H9 (cell line): ENCODE data around the gene PDZD2. TPM values are rescaled to one million over a fixed set of nuclear protein-coding genes. Genes with fewer than 3 reads are reported as not detected.

Experiments
- DNase-seq: peaks from one replicate; pipeline ENCODE4 v3.0.0-alpha.2; 2017
- H2AFZ ChIP-seq: one replicate; pipeline ENCODE4 v1.6.1; 2013; ENCODE audit warnings: mild to moderate bottlenecking, low read length, control low read depth, moderate library complexity
- H2AK5ac ChIP-seq: 2 replicates; pipeline ENCODE4 v1.6.1; 2013; ENCODE audit warnings: low read length, control low read depth, mixed read lengths; ENCODE audit not compliant: insufficient read length
- H2BK120ac ChIP-seq: one replicate; pipeline ENCODE4 v1.6.1; 2013; ENCODE audit warnings: low read depth, mild to moderate bottlenecking, low read length, control low read depth, inconsistent platforms; ENCODE audit not compliant: poor library complexity, severe bottlenecking
- H2BK12ac ChIP-seq: 2 replicates; pipeline ENCODE4 v1.6.1; 2013; ENCODE audit warnings: low read length, control low read depth, mixed read lengths, low read depth; ENCODE audit not compliant: insufficient read length
- H2BK15ac ChIP-seq: 2 replicates; pipeline ENCODE4 v1.6.1; 2013; ENCODE audit warnings: low read depth, low read length, control low read depth
- H2BK20ac ChIP-seq: one replicate; pipeline ENCODE4 v1.6.1; 2013; ENCODE audit warnings: low read depth, mild to moderate bottlenecking, low read length, control low read depth, inconsistent platforms; ENCODE audit not compliant: poor library complexity, severe bottlenecking
- H2BK5ac ChIP-seq: 2 replicates; pipeline ENCODE4 v1.6.1; 2013; ENCODE audit warnings: low read length, control low read depth, mixed read lengths; ENCODE audit not compliant: insufficient read length
- H3K14ac ChIP-seq: 2 replicates; pipeline ENCODE4 v1.6.1; 2013; ENCODE audit warnings: low read length, control low read depth; ENCODE audit not compliant: insufficient read depth
- H3K18ac ChIP-seq: 2 replicates; pipeline ENCODE4 v1.6.1; 2013; ENCODE audit warnings: low read depth, mild to moderate bottlenecking, mixed read lengths, low read length, control low read depth; ENCODE audit not compliant: insufficient read length
- H3K23ac ChIP-seq: 2 replicates; pipeline ENCODE4 v1.6.1; 2013; ENCODE audit warnings: low read length, control low read depth, mixed read lengths, low read depth; ENCODE audit not compliant: insufficient read length
- H3K23me2 ChIP-seq: 2 replicates; pipeline ENCODE4 v1.6.1; 2013; ENCODE audit warnings: low read depth, mild to moderate bottlenecking, mixed read lengths, low read length, control low read depth; ENCODE audit not compliant: insufficient read length, poor library complexity, severe bottlenecking
- H3K27ac ChIP-seq: 2 replicates; pipeline ENCODE4 v1.5.1; 2013; ENCODE audit warnings: low read length, control low read depth, mixed read lengths, low read depth; ENCODE audit not compliant: insufficient read length
- H3K27me3 ChIP-seq: 2 replicates; pipeline ENCODE4 v1.6.1; 2013; ENCODE audit warnings: low read length, control low read depth, inconsistent platforms; ENCODE audit not compliant: insufficient read depth
- H3K4ac ChIP-seq: 2 replicates; pipeline ENCODE4 v1.6.1; 2013; ENCODE audit warnings: low read depth, mild to moderate bottlenecking, control low read depth, inconsistent platforms, low read length, moderate library complexity
- H3K4me1 ChIP-seq: 2 replicates; pipeline ENCODE4 v1.6.1; 2013; ENCODE audit warnings: low read length, control low read depth, inconsistent platforms; ENCODE audit not compliant: insufficient read depth
- H3K4me2 ChIP-seq: 2 replicates; pipeline ENCODE4 v1.6.1; 2013; ENCODE audit warnings: low read length, control low read depth, mixed read lengths; ENCODE audit not compliant: insufficient read length, insufficient read depth
- H3K56ac ChIP-seq: 2 replicates; pipeline ENCODE4 v1.6.1; 2013; ENCODE audit warnings: low read depth, mild to moderate bottlenecking, mixed read lengths, low read length, control low read depth; ENCODE audit not compliant: insufficient read length
- H3K79me1 ChIP-seq: 2 replicates; pipeline ENCODE4 v1.6.1; 2013; ENCODE audit warnings: low read depth, mild to moderate bottlenecking, moderate library complexity, low read length, control low read depth, inconsistent platforms; ENCODE audit not compliant: insufficient read depth, poor library complexity, severe bottlenecking
- H3K79me2 ChIP-seq: 2 replicates; pipeline ENCODE4 v1.6.1; 2013; ENCODE audit warnings: low read length, control low read depth, inconsistent platforms; ENCODE audit not compliant: insufficient read depth
- H3K9ac ChIP-seq: 2 replicates; pipeline ENCODE4 v1.6.1; 2013; ENCODE audit warnings: low read length, control low read depth, mixed read lengths; ENCODE audit not compliant: insufficient read length; ENCODE audit errors: extremely low read depth
- H3K9me3 ChIP-seq: one replicate; pipeline ENCODE4 v1.6.1; 2013; ENCODE audit warnings: low read depth, low read length, inconsistent platforms; ENCODE audit not compliant: control insufficient read depth
- H3T11ph ChIP-seq: one replicate; pipeline ENCODE4 v1.6.1; 2013; ENCODE audit warnings: mild to moderate bottlenecking, low read length, control low read depth, inconsistent platforms
- H4K20me1 ChIP-seq: one replicate; pipeline ENCODE4 v1.6.1; 2013; ENCODE audit not compliant: control insufficient read depth, insufficient read length, insufficient read depth
- H4K5ac ChIP-seq: 2 replicates; pipeline ENCODE4 v1.6.1; 2013; ENCODE audit warnings: low read depth, mild to moderate bottlenecking, mixed read lengths, low read length, control low read depth; ENCODE audit not compliant: insufficient read length
- H4K8ac ChIP-seq: replicated peaks from 2 replicates; pipeline ENCODE4 v1.6.1; 2013; ENCODE audit warnings: low read length, control low read depth, mixed read lengths, low read depth; ENCODE audit not compliant: insufficient read length
- H4K91ac ChIP-seq: 2 replicates; pipeline ENCODE4 v1.6.1; 2013; ENCODE audit warnings: low read depth, mild to moderate bottlenecking, moderate library complexity, mixed read lengths, low read length, control low read depth; ENCODE audit not compliant: insufficient read length
- H3K27ac Mint-ChIP-seq, 3 experiments: 2 replicates in 2 of 3; 3 replicates in 1 of 3; pipeline ENCODE4 v1.8.0; 2020 to 2021; ENCODE audit warnings: mixed read lengths in 3 of 3, mild to moderate bottlenecking in 1 of 3, moderate library complexity in 1 of 3
- H3K27me3 Mint-ChIP-seq: 2 replicates; pipeline ENCODE4 v1.8.0; 2021; ENCODE audit warnings: low read depth, mild to moderate bottlenecking, moderate library complexity, mixed read lengths
- H3K36me3 Mint-ChIP-seq, 3 experiments: 2 replicates in 2 of 3; 3 replicates in 1 of 3; pipeline ENCODE4 v1.8.0; 2020 to 2021; ENCODE audit warnings: low read depth in 3 of 3, mixed read lengths in 3 of 3; ENCODE audit not compliant: insufficient read depth in 1 of 3
- H3K4me1 Mint-ChIP-seq, 2 experiments: 2 replicates each; pipeline ENCODE4 v1.8.0; 2020; ENCODE audit warnings: mixed read lengths in 2 of 2
- H3K4me3 Mint-ChIP-seq, 2 experiments: 2 replicates in 1 of 2; 3 replicates in 1 of 2; pipeline ENCODE4 v1.8.0; 2020 to 2021; ENCODE audit warnings: mild to moderate bottlenecking in 2 of 2, mixed read lengths in 2 of 2, moderate library complexity in 1 of 2
- H3K9me3 Mint-ChIP-seq, 2 experiments: 2 replicates in 1 of 2; 3 replicates in 1 of 2; pipeline ENCODE4 v1.8.0; 2020; ENCODE audit warnings: mild to moderate bottlenecking in 2 of 2, mixed read lengths in 2 of 2, moderate library complexity in 1 of 2
- WGBS: extraction: QIAGEN DNeasy Blood & Tissue Kit; methylation state at CpG from one replicate; pipeline ENCODE4 v1.1.7; 2013; ENCODE audit warnings: missing lambda C conversion rate, low lambda C conversion rate, mixed read lengths; ENCODE audit not compliant: insufficient read length; ENCODE audit errors: extremely low coverage; 5-methylcytosine and 5-hydroxymethylcytosine counted together
- total RNA-seq: library from RNA; stranded (reverse); gene quantifications from 2 replicates; pipeline ENCODE4 v1.2.1, GENCODE V29; 2021
- TF ChIP-seq, protein P1 (sequence below): fragments of 200-600 bp; sonication (generic); conservative IDR thresholded peaks from 3 replicates; pipeline ENCODE4 v1.8.0; 2021; ENCODE audit warnings: antibody characterized with exemption, mild to moderate bottlenecking

Gene PDZD2
- total RNA-seq, 1 experiment from 2014 or later: 9.9 TPM

DNA sequence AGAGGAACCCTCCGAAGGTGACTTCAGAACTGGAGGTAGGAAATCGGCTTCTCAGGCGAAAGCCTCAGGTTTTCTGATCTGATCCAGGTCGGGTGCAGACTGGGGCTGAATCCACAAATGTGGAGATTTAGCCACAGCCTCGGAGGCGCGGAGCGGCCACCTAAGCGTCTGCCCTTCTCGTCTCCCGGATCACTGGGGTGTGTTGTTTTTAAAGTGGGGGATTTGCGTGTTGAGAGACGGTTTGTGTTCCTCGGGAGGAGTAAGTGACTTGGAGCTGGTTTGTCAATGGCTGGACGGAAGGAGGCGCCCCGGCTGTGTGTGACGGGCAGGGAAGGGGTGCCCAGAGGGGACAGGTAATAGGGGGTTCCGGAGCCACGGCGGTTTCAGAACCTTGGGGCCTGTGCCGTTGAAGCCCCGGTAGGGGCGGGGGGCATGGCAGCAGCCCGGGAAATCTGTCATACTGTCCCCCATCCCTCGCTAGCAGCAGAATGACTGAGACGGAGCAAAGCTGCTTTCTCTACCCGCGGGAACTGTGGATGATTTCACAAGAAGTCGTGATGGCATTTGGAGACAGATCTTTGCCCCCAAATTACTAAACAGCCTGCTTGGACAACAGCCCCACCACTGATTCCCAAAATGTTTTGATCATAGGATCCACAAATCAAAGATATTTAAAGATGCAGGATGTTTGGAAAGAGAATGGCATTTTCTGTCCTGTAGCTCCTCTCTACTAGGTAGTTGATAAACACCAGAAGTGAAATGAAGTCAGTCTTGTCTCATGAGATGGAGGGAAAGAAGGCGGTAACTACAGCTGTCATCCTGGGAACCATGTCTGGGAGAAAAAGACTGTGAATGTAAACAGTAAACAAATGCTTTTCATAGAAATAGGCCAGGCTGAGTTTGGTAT is 216.5 kb downstream of the PDZD2 start:
- no peak overlapping the region for H3K18ac ChIP-seq
- no peak overlapping the region for H2BK15ac ChIP-seq
- no peak overlapping the region for H2BK12ac ChIP-seq
- H3K4me1 Mint-ChIP-seq: peaks cover 40 to 41% of the 10 kb centered on the region in 2 experiments
- H3K27ac Mint-ChIP-seq: peak overlapping the region; percentile 93 to 99 (median 99)
- no CpG with 5 or more reads among the region's 31 CpGs for WGBS
- no peaks in the 10 kb centered on the region for H4K20me1 ChIP-seq
- H3K23ac ChIP-seq: no peak overlapping the region
- no peak overlapping the region for H4K91ac ChIP-seq
- H3K4me1 ChIP-seq: peaks cover 13% of the 10 kb centered on the region
- H3K14ac ChIP-seq: peak overlapping the region; percentile 42; the same call in 1 of the 2 replicates
- no peak overlapping the region for H3T11ph ChIP-seq
- H3K27me3 ChIP-seq: no peaks in the 10 kb centered on the region
- no peak overlapping the region for H3K56ac ChIP-seq
- peak overlapping the region; percentile 75 for H3K9ac ChIP-seq
- H3K9me3 ChIP-seq: no peaks in the 10 kb centered on the region
- no peak overlapping the region for H2BK5ac ChIP-seq
- no peak overlapping the region for H2AK5ac ChIP-seq
- H2BK20ac ChIP-seq: no peak overlapping the region
- H2BK120ac ChIP-seq: no peak overlapping the region
- peak overlapping the region; percentile 82 to 89 for H3K4me3 Mint-ChIP-seq
- H3K23me2 ChIP-seq: peaks cover 7% of the 10 kb centered on the region
- no peaks in the 10 kb centered on the region for H3K79me2 ChIP-seq
- H3K79me1 ChIP-seq: no peaks in the 10 kb centered on the region
- no peak overlapping the region for H3K4ac ChIP-seq
- DNase-seq: peak; percentile 62
- no peak overlapping the region for H3K27ac ChIP-seq
- H2AFZ ChIP-seq: no peak overlapping the region
- H3K9me3 Mint-ChIP-seq: peaks cover 15 to 19% of the 10 kb centered on the region in 2 experiments
- TF ChIP-seq, protein P1, sequence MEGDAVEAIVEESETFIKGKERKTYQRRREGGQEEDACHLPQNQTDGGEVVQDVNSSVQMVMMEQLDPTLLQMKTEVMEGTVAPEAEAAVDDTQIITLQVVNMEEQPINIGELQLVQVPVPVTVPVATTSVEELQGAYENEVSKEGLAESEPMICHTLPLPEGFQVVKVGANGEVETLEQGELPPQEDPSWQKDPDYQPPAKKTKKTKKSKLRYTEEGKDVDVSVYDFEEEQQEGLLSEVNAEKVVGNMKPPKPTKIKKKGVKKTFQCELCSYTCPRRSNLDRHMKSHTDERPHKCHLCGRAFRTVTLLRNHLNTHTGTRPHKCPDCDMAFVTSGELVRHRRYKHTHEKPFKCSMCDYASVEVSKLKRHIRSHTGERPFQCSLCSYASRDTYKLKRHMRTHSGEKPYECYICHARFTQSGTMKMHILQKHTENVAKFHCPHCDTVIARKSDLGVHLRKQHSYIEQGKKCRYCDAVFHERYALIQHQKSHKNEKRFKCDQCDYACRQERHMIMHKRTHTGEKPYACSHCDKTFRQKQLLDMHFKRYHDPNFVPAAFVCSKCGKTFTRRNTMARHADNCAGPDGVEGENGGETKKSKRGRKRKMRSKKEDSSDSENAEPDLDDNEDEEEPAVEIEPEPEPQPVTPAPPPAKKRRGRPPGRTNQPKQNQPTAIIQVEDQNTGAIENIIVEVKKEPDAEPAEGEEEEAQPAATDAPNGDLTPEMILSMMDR: peak; percentile 44; the same call in 2 of the 3 replicates
- H4K8ac ChIP-seq: no peak overlapping the region
- H3K27me3 Mint-ChIP-seq: no peaks in the 10 kb centered on the region
- peak overlapping the region; percentile 86 for H3K4me2 ChIP-seq
- H3K36me3 Mint-ChIP-seq: peaks cover 27 to 33% (median 32%) of the 10 kb centered on the region in 3 experiments
- no peak overlapping the region for H4K5ac ChIP-seq
